Measurements from ENCODE around the gene ISG15.

DNA sequence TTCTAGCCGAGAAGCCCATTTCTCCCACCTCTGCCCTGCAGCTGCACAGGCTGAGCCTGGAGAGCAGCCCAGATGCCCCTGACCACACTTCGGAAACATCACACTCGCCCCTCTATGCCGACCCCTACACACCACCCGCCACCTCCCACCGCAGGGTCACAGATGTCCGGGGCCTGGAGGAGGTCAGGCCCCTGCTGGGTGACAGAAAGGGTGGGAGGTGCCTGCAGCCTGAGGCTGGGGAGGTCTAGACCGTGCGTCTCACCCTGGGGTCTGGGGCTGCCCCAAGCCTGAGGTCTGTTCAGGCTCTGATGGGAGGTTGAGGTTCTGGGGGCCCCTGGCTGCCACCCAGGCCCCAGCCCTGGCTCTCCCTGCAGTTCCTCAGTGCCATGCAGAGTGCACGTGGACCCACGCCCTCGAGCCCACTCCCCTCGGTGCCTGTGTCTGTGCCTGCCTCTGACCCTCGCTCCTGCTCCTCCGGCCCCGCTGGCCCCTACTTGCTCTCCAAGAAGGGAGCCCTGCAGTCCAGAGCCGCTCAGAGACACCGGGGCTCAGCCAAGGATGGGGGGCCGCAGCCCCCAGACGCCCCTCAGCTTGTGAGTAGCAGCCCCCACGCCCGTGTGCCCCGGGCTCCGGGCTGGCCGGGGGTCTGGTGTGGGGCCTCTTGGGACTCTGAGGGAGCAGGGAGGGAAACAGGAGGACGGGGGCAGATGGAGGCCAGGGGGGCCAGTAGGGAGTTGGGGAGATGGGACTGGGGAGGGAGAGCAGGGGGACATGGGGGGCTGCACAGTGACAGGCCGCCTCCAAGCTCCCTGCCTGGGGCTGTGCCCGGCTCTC is 39.6 kb upstream of the ISG15 start:
- TF ChIP-seq, protein P1, sequence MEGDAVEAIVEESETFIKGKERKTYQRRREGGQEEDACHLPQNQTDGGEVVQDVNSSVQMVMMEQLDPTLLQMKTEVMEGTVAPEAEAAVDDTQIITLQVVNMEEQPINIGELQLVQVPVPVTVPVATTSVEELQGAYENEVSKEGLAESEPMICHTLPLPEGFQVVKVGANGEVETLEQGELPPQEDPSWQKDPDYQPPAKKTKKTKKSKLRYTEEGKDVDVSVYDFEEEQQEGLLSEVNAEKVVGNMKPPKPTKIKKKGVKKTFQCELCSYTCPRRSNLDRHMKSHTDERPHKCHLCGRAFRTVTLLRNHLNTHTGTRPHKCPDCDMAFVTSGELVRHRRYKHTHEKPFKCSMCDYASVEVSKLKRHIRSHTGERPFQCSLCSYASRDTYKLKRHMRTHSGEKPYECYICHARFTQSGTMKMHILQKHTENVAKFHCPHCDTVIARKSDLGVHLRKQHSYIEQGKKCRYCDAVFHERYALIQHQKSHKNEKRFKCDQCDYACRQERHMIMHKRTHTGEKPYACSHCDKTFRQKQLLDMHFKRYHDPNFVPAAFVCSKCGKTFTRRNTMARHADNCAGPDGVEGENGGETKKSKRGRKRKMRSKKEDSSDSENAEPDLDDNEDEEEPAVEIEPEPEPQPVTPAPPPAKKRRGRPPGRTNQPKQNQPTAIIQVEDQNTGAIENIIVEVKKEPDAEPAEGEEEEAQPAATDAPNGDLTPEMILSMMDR (IDR thresholded peaks at IDR 0.05), result no peak
- no peak for TF ChIP-seq EP300 (IDR thresholded peaks at IDR 0.05)
